Right renal pelvis (tissue), 4 donors: ENCODE measurements around the gene MRPL4. TPM values are rescaled to one million over a fixed set of nuclear protein-coding genes. Genes with fewer than 3 reads are reported as not detected.

Source experiments
- DNase-seq, 4 donors: peaks; one replicate each; pipeline ENCODE4 v3.0.0-alpha.2; 2013; ENCODE audit warnings: low read depth in 4 of 4, low spot score in 3 of 4, missing footprints in 1 of 4
- polyA plus RNA-seq, 4 donors: library from polyadenylated mRNA; unstranded; fragments of 120-200 nt; gene quantifications; one replicate each; pipeline ENCODE4 v1.2.1, GENCODE V29; 2013; ENCODE audit not compliant: insufficient read length in 4 of 4

The MRPL4 gene
- 10 to 100 TPM; 38.3 to 57.4 (median 39.5) TPM for polyA plus RNA-seq

DNA sequence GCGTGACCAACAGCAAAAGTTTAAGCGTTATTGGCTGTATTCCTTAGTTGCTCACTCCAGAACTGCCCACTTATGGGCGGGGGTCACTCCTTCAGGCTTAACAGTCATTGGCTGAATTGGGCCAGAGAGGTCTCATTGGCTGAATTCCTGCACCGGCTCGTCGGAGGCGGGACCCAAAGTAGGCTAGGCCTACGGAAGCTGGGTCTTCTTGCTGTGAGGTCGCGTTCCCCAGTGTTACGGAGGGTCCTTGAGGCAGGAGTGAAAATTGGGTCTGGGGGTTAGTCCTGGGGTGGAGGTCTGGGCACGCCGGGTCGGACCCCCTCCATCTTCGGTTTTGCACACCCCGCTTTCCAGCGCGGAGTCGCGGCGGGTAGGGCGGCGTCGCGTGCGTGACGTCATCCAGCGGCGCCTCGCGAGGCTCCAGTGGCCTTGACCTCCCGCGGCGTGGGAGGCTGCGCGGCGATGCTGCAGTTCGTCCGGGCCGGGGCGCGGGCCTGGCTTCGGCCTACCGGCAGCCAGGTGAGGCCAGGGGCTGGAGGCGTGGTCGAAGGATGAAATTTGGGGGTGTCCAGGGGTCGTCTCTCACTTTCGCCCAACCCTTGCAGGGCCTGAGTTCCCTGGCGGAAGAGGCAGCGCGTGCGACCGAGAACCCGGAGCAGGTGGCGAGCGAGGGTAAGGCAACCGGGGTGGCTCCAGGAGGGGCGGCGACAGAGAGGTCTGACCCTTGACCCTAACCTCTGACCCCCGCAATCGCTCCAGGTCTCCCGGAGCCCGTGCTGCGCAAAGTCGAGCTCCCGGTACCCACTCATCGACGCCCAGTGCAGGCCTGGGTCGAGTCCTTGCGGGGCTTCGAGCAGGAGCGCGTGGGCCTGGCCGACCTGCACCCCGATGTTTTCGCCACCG, at the start of gene MRPL4:
TSS of gene MRPL4 (plus strand) at position 423 of the 903 bp plus-strand sequence. CDS start at position 463, 40 bp downstream.
- peak; percentile 95 to 97 (median 96) for DNase-seq

DNA sequence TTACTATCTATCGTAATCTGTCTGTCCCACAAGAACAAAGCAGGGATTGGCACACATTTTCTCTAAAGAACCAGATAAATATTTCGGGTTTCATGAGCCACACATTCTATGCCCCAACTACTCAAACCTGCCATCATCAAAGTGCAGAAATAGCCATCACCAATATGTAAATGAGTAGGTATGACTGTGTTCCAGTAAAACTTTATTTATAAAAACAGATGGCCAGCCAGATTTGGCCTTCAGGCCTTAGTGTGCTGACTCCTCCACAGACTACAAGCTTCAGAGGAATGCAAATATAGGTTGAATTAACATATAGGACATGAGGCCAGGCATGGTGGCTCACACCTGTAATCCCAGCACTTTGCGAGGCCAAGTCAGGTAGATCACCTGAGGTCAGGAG, 48.3 kb upstream of the MRPL4 start:
- DNase-seq: no peak

DNA sequence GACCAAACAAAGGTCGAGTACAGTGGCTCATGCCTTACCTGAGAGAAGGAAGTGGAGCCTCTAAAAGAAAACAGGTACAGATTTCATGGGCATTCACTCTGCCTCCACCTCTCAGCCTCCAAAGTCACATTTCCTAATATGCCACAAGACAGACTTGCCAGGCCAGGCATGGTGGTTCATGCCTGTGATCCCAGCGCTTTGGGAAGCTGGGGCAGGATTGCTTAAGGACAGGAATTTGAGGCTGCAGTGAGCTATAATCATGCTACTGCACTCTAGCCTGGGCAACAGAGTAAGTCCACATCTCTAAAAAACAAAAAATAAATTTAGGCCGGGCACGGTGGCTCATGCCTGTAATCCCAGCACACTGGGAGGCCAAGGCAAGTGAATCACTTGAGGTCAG, 46.4 kb upstream of the MRPL4 start:
- DNase-seq: no peak

DNA sequence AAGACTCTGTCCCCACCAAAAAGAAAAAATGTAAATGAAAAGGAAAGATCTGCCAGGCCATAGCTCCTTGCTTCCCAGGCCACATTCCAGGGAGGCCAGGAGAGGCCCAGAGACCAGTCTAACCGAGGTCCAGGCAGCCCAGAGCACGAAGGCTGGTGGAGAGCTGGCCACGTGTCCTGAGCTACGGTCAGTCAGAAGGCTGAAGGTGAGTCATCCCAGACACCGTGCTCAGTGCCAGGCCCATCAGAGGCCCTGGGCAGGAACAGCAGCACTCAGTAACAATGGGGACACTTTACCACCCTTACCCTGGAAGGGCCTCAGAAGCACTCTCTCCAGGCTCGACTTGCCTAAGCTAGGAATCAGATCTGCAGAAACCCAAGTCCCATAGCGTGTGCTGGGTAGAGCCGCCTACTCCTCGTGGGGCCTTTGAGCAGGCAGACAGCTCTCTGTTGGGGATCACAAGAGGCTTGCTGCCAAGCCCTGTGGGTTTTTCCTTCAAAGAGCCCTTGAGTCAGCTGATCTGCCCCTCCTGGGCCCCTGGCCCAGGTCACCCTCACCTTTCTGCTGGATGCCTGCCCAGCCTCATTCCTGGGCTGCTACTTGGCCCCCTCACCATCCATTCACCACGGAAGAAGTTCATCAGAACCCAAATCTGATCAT, 45.7 kb upstream of the MRPL4 start:
- no peak for DNase-seq

DNA sequence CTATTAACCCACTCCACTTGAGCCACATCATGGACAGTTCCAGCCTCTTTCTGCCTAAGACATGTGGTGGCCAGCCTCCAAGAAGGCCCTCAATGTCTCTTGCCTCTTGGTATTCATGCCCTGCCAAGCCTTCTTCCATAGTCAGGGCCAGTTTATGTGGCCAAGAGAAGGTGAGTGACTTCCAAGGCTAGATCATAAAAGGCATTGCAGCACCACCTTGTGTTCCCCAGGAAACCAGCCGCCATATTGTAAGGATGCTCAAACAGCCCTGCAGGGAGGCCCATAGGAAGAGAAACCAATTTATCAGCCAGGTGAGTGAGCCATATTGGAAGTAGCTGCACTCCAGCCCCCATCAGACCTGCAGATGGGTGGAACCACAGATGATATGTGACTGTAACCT, 45.0 kb upstream of the MRPL4 start:
- DNase-seq: no peak

DNA sequence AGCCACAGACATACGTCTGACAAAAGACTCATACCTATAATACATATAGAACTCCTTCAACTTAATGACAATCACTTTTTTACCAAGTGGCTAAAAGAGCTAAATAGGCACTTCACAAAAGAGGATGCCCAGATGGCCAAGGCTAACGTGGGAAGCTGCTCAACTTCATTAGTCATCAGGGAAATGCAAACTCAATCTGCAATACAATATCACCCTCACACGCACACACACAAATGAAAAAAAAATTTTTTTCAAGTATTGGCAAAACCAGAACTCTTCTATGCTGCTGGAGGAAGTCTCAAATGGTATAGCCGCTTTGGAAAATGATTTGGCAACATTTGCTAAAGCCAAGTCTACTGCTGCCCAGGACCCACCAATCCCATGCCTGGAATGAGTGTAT, 42.7 kb upstream of the MRPL4 start:
- no peak for DNase-seq

- DNase-seq: no peak
Observed at GRCh38 chr19:10211061-10211460, 41.0 kb upstream of the MRPL4 start.

DNA sequence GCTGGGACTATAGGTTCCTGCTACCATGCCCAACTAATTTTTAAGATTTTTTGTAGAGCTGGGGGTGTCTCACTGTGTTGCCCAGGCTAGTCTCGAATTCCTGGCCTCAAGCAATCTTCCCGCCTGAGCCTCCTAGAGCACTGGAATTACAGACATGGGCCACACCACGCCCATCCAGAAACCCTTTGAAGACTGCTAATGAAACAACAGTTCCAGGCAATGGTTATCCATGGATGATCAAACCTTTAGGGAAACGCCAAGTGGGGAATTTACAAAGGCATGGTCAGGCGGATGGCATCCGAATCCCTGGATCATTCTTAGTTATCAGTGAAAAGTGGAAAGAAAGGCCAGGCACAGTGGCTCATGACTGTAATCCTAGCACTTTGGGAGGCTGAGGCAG, 40.3 kb upstream of the MRPL4 start:
- DNase-seq: no peak

GRCh38 chr19:10214784-10215183, 37.2 kb upstream of the MRPL4 start:
- no peak for DNase-seq

- DNase-seq: no peak
Observed at GRCh38 chr19:10217085-10217484, 34.9 kb upstream of the MRPL4 start.

DNA sequence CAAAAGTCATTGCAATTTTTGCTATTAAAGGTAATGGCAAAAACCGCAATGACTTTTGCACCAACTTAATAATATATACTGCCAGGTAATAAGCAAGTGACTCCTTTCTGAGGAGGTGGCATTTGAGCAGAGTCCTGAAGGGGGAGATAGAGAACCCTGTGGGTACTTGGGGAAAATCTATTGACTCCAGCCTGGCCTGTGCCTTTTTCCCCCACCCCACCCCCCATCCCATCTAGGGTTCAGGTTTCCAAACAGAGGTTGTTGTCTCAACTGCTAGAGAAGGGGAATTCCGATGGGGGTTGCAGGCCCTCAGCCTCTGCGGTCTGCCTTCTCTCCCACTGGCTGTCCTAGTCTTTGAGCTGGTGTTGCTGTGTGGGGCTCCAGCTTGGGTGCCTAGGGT, 32.3 kb upstream of the MRPL4 start:
- no peak for DNase-seq

- no peak for DNase-seq
Observed at GRCh38 chr19:10220695-10221094, 31.3 kb upstream of the MRPL4 start.

DNA sequence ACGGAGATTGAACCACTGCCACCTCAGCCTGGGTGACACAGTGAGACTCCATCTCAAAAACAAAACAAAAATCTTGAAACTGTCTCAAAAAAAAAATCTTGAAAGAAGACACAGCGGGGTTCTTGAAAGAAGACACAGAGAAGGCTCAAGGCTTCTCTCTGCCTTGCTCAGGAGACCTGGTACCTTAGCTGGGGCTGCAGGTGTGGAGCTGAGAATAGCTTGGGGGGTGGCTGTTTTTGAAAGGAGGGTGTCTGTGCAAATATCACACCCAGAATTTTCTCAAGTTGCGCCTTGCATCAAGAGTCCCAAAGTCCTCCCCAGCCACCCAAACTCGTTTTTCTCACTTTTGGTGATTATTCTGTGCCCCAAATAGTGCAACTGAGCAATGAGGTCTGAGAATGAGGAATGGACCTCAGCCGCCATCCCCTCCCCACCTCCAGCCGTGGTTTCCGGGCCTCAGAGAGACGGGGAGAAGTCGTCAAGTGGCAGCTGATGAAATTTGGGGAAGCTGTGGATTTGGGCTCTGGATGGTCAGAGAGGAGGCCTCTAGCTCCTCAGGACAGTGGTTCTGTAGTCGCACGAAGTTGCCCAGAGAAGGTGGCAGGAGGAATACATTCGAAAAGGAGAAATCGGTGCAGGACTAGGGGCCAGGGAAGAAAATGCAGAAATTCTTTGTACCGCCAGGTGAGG, 29.7 kb upstream of the MRPL4 start:
- DNase-seq: no peak

GRCh38 chr19:10223488-10224213, 28.4 kb upstream of the MRPL4 start:
- DNase-seq: no peak

DNA sequence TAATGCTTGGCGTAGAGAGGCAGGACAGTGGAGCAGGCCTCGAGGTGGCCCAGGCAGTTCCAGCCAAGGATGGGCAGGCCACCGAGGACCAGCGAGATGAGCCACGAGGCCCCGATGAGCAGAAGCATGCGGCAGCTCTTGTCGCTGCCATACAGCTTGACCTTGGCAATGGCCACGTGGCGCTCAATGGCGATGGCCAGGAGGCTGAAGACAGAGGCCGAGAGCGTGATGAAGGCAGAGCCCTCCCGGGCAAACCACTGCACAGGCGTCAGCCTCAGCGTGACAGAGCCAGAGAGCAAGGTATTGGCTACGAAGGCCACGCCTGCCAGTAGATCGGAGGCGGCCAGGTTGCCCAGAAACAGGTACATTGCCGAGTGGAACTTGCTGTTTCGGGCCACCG, 27.7 kb upstream of the MRPL4 start:
- no peak for DNase-seq

DNA sequence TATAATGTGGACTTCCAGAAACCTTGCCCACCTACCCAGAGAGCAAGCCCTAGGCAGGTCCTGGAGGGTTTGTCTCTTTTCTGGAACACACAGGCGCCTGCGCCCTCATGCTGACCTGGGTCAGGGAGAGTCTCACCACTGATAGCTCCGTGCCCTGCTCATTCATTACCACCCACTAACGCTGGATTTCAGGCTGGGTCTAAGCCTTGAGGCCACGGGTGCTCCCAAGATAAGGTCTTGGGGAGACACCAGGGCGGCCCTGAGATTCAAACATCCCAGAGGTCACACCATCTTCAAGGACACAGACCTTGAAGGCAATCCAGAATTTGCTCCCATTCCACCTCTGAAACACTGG, 26.0 kb upstream of the MRPL4 start:
- no peak for DNase-seq

DNA sequence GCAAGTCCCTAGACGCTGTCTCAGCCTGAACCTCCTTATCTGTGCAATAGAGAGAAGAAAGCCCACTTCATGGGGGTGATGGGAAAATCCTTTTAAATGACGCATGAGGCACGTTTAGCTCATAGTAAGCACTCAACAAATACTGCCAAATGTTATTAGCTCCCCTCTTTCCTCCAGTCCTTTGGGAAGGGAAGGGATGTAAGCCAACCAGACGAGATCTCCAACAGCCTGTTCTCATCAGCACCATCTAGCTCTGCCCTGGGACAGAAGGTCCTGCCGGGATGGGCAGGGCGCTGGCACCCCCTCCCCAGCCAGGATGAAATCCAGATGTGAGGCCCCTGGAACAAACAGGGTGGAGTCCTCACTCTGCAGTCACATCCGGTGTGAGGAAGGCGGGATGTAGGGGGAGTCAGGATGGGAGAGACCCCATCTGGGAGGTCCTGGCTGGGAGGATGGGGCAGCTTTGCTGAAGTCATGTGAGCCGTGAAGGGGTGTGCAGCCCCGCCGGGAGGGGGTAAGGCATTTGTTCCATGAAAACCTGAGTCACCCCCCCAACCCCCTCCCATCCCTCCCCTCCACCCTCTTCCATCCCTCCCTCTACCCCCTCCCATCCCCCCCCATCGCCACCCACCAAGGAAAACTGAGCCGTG, 25.5 kb upstream of the MRPL4 start:
- peak; percentile 66 to 77 (median 69) for DNase-seq

DNA sequence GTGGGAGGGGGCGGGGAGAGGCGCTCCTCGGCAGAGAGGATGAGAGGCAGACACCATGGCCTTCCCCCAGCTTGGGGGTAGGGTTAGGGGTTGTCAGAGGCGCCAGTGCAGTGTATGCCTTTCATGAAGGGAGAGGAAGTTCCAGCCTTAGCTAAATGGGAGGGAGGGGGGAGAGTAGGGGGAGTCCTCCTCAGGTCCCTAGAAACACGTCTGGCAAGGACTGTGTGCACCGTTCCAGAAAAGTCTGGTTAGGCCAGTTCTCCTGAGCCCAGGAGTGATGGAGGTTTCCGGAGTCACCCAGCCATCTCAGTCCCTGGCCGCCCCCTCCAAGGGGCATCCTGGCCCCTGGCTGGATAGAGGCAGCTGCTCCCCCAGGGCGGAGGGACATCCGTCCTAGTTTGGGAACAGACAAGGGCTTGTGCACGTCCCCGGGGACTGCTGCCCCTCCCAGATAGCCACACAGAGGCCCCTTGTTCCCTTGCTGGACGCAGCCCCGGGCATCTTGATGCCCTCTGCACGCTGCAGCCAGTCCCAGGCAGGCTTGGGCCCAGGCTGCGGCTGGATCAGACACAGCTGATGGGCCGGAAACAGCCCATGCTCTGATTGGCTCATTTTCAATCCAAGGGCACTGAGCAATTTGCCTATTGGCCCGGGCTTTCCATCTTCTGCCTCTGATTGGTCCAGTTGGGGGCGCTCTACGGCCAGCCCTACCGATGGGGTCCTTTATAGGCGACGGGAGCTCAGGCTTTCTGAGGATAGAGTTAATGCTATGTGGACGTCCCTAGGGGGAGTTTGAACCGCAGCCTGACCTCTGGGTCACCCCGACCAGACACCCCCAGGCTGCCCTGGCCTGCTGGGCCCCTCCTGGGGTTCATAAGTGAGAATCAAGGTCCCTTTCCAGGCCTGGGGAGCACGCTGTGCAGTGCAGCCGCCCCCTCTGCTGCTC, 24.7 kb upstream of the MRPL4 start:
- DNase-seq: peak in 2 of 4 donors; percentile 61 to 64

DNA sequence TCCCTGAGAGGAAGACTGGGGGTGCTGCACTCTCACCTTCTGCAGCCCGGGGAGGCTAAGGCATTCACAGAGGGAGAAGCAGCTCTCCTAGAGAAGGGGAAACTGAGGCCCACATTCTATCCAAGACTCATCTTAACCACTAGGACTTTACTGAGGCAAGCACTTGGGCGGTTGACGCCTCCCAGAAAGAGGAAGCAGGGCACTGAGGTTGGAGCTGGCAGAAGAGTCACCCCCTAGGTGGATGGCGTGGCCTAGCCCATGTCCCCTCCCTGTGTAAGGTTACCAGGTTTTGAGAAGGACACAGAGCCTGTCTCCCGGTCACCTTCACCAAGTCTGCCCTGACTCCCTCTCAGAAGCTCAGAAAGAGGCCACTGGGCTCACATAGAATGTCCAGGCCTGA, 23.6 kb upstream of the MRPL4 start:
- DNase-seq: no peak
